HepG2 (cell line): ENCODE data around the gene LRRC3C. TPM values are rescaled to one million over a fixed set of nuclear protein-coding genes. Genes with fewer than 3 reads are reported as not detected.

Source experiments
- ATF1 ChIP-seq: IDR thresholded peaks from 2 replicates; pipeline ENCODE4 v1.6.1; 2016; ENCODE audit warnings: mild to moderate bottlenecking, control low read depth
- CSRNP1 ChIP-seq: sonication (generic); formaldehyde crosslinking; IDR thresholded peaks from 2 replicates; pipeline ENCODE4 v1.8.1; 2023; ENCODE audit warnings: mild to moderate bottlenecking, missing genetic modification reagents
- CSRNP2 ChIP-seq: sonication (generic); formaldehyde crosslinking; conservative IDR thresholded peaks from 2 replicates; pipeline ENCODE4 v1.8.0; 2022; ENCODE audit warnings: low read depth, missing genetic modification reagents
- JUNB ChIP-seq: sonication (generic); formaldehyde crosslinking; IDR thresholded peaks from 2 replicates; pipeline ENCODE4 v1.8.0; 2022; ENCODE audit warnings: missing genetic modification reagents, mild to moderate bottlenecking, borderline replicate concordance
- KDM1A ChIP-seq: IDR thresholded peaks from 2 replicates; pipeline ENCODE4 v1.6.1; 2016; ENCODE audit warnings: missing compliant biosample characterization
- MLLT10 ChIP-seq: sonication (generic); formaldehyde crosslinking; IDR thresholded peaks from 2 replicates; pipeline ENCODE4 v1.4.0; 2020; ENCODE audit warnings: missing genetic modification reagents
- NFE2L2 ChIP-seq: fragments of 150-350 bp; IDR thresholded peaks from 2 replicates; pipeline ENCODE4 v1.6.1; 2014; ENCODE audit warnings: low read length
- PAX8 ChIP-seq: sonication (generic); formaldehyde crosslinking; IDR thresholded peaks from 2 replicates; pipeline ENCODE4 v1.8.0; 2022; ENCODE audit warnings: mild to moderate bottlenecking, missing genetic modification reagents, borderline replicate concordance
- SP1 ChIP-seq, 2 experiments: fragments of 450-650 bp in 1 of 2; sonication (generic) in 1 of 2; formaldehyde crosslinking in 1 of 2; IDR thresholded peaks; 2 replicates each; pipeline versions ENCODE4 v1.4.0 to v1.6.1; 2016 to 2020; ENCODE audit warnings: missing genetic modification reagents in 1 of 2
- TBL1XR1 ChIP-seq: fragments of 150-350 bp; IDR thresholded peaks from 2 replicates; pipeline ENCODE4 v1.6.1; 2014; ENCODE audit warnings: borderline replicate concordance, low read length; ENCODE audit not compliant: partially characterized antibody
- TFDP1 ChIP-seq: IDR thresholded peaks from 2 replicates; pipeline ENCODE4 v1.6.1; 2016; ENCODE audit warnings: missing compliant biosample characterization, missing genetic modification reagents, borderline replicate concordance
- ZBTB26 ChIP-seq: IDR thresholded peaks from 2 replicates; pipeline ENCODE4 v1.6.1; 2016; ENCODE audit warnings: missing compliant biosample characterization, missing genetic modification reagents, borderline replicate concordance
- ZBTB37 ChIP-seq: sonication (generic); formaldehyde crosslinking; IDR thresholded peaks from 2 replicates; pipeline ENCODE4 v1.4.0; 2020; ENCODE audit warnings: mild to moderate bottlenecking, missing genetic modification reagents
- ZBTB44 ChIP-seq: sonication (generic); formaldehyde crosslinking; IDR thresholded peaks from 2 replicates; pipeline ENCODE4 v1.4.0; 2020; ENCODE audit warnings: missing genetic modification reagents
- ZNF605 ChIP-seq: sonication (generic); formaldehyde crosslinking; IDR thresholded peaks from 2 replicates; pipeline ENCODE4 v1.8.0; 2022; ENCODE audit warnings: mild to moderate bottlenecking, missing genetic modification reagents
- ZNF629 ChIP-seq: sonication (generic); formaldehyde crosslinking; conservative IDR thresholded peaks from 2 replicates; pipeline ENCODE4 v1.5.0; 2020; ENCODE audit warnings: missing genetic modification reagents
- polyA plus RNA-seq, 8 experiments: library from polyadenylated mRNA; depleted of rRNA in 3 of 8; stranded (reverse) in 7 of 8; unstranded in 1 of 8; fragments of >200 nt; fragmentation: Illumina TruSeq in 4 of 8; extraction: Trizol in 4 of 8; gene quantifications; 2 replicates each; pipeline versions ENCODE4 v1.2.1 to v1.2.3, GENCODE V29; 2011 to 2016; ENCODE audit warnings: low read depth in 4 of 8, missing spikeins in 1 of 8, mixed read lengths in 1 of 8; ENCODE audit not compliant: insufficient read depth in 1 of 8
- total RNA-seq, 5 experiments: library from RNA; depleted of rRNA; stranded (reverse); fragments of >200 nt; fragmentation: Illumina TruSeq; extraction: Trizol; gene quantifications; 2 replicates each; pipeline ENCODE4 v1.2.3, GENCODE V29; 2016; ENCODE audit warnings: low read depth in 1 of 5

Gene LRRC3C
- total and polyA plus RNA-seq, 2 of the 13 experiments (the other 11 are each of a cell fraction or from before 2014, with no cell fraction given) = 0.17 TPM; not detected in 1

- TF ChIP-seq ZBTB37 (CRISPR knock-in tag) (no peak), CSRNP1 (CRISPR knock-in tag) (peak; percentile 95; the same call in 1 of the 2 replicates), ATF1 (CRISPR knock-in tag) (peak; percentile 99), ZBTB44 (CRISPR knock-in tag) (peak; percentile 96), MLLT10 (no peak; the same call in 1 of the 2 replicates), TBL1XR1 (peak; percentile 68), TFDP1 (peak; percentile 72), ZNF629 (peak; percentile 63), SP1 (IDR thresholded peaks at IDR 0.05) (no peak), SP1 (CRISPR knock-in tag; IDR thresholded peaks at IDR 0.05) (peak; percentile 73), ZNF605 (CRISPR knock-in tag) (peak; percentile 97), ZBTB26 (CRISPR knock-in tag) (peak; percentile 87), CSRNP2 (CRISPR knock-in tag) (peak; percentile 66; the same call in 1 of the 2 replicates), PAX8 (CRISPR knock-in tag) (no peak), KDM1A (CRISPR knock-in tag) (peak; percentile 63; the same call in 1 of the 2 replicates), JUNB (CRISPR knock-in tag) (peak; percentile 23; the same call in 1 of the 2 replicates), NFE2L2 (peak; percentile 61; the same call in 1 of the 2 replicates)
These were observed 53.0 kb downstream of the LRRC3C start, which contains the start of gene PSMD3 (continued) for GRCh38 chr17:39980351-39981206.
